Nucleus accumbens (tissue), 56 donors: ENCODE results near the gene PHACTR1.

Experiments
- DNase-seq, 56 donors: peaks; one replicate each; lab custom pipeline; 2025; lab: John Stamatoyannopoulos, UW

The PHACTR1 gene

GRCh38 chr6:12892151-12892550 is 175.6 kb downstream of the PHACTR1 start:
- no peak for DNase-seq

- no peak for DNase-seq
Measured at GRCh38 chr6:12893036-12893435, 176.5 kb downstream of the PHACTR1 start.

GRCh38 chr6:12895721-12896120 is 179.2 kb downstream of the PHACTR1 start:
- DNase-seq = no peak

GRCh38 chr6:12896208-12896733 is 179.7 kb downstream of the PHACTR1 start:
- DNase-seq = no peak

GRCh38 chr6:12898603-12899002 is 182.0 kb downstream of the PHACTR1 start:
- DNase-seq = no peak

- peak in 1 of 56 donors; percentile 9 for DNase-seq
Measured at GRCh38 chr6:12899046-12899833, 182.7 kb downstream of the PHACTR1 start.

GRCh38 chr6:12903246-12903645 is 186.7 kb downstream of the PHACTR1 start:
- peak in 1 of 56 donors; percentile 19 for DNase-seq

- DNase-seq = peak in 6 of 56 donors; percentile 2 to 35 (median 14)
Measured at GRCh38 chr6:12909833-12910232, 193.3 kb downstream of the PHACTR1 start.

- DNase-seq = no peak
Measured at GRCh38 chr6:12911427-12911826, 194.9 kb downstream of the PHACTR1 start.

- no peak for DNase-seq
Measured at GRCh38 chr6:12913201-12913600, 196.6 kb downstream of the PHACTR1 start.

GRCh38 chr6:12916006-12916405 is 199.4 kb downstream of the PHACTR1 start:
- DNase-seq = no peak

- no peak for DNase-seq
Measured at GRCh38 chr6:12916420-12917136, 200.0 kb downstream of the PHACTR1 start.

GRCh38 chr6:12921467-12921866 is 204.9 kb downstream of the PHACTR1 start:
- no peak for DNase-seq

- DNase-seq = no peak
Measured at GRCh38 chr6:12923644-12924235, 207.2 kb downstream of the PHACTR1 start.

GRCh38 chr6:12924911-12925310 is 208.3 kb downstream of the PHACTR1 start:
- no peak for DNase-seq

- no peak for DNase-seq
Measured at GRCh38 chr6:12927746-12928145, 211.2 kb downstream of the PHACTR1 start.

- no peak for DNase-seq
Measured at GRCh38 chr6:12929678-12930077, 213.1 kb downstream of the PHACTR1 start.

GRCh38 chr6:12931639-12932038 is 215.1 kb downstream of the PHACTR1 start:
- no peak for DNase-seq

GRCh38 chr6:12935637-12936036 is 219.1 kb downstream of the PHACTR1 start:
- no peak for DNase-seq

GRCh38 chr6:12937971-12938370 is 221.4 kb downstream of the PHACTR1 start:
- no peak for DNase-seq

GRCh38 chr6:12939314-12939713 is 222.7 kb downstream of the PHACTR1 start:
- no peak for DNase-seq
